Upper lobe of left lung (tissue), 6 donors: ENCODE data around the gene PCDH12. TPM values are rescaled to one million over a fixed set of nuclear protein-coding genes. Genes with fewer than 3 reads are reported as not detected.

Source experiments
- ATAC-seq, 2 donors: fragments of 200-7000 bp; cut with Tn5 transposase; one replicate each; pipeline ENCODE4 v1.9.1; 2022; ENCODE audit warnings: mild to moderate bottlenecking in 2 of 2, moderate library complexity in 2 of 2; ENCODE audit not compliant: low FRiP score in 2 of 2
- DNase-seq, 2 donors: peaks; one replicate each; pipeline ENCODE4 v3.0.0-alpha.2; 2019 to 2020
- H3K27ac ChIP-seq, 4 donors: fragments of 200-600 bp; sonication (generic); one replicate each; pipeline ENCODE4 v1.5.1; 2016 to 2019
- H3K27me3 ChIP-seq, 4 donors: fragments of 200-600 bp; sonication (generic); one replicate each; pipeline ENCODE4 v1.5.1; 2017 to 2019
- H3K36me3 ChIP-seq, 4 donors: fragments of 200-600 bp; sonication (generic); one replicate each; pipeline ENCODE4 v1.5.1; 2016 to 2019
- H3K4me1 ChIP-seq, 4 donors: fragments of 200-600 bp; sonication (generic); one replicate each; pipeline ENCODE4 v1.5.1; 2018 to 2019
- H3K4me3 ChIP-seq, 4 donors: fragments of 200-600 bp; sonication (generic); one replicate each; pipeline ENCODE4 v1.5.1; 2017 to 2019; ENCODE audit warnings: mild to moderate bottlenecking in 2 of 4, moderate library complexity in 1 of 4
- H3K9me3 ChIP-seq, 4 donors: fragments of 200-600 bp; sonication (generic); one replicate each; pipeline ENCODE4 v1.5.1; 2018 to 2019
- CTCF ChIP-seq, 6 experiments: fragments of 450-650 bp in 4 of 6; fragments of 200-600 bp in 2 of 6; sonication (generic) in 2 of 6; IDR thresholded peaks; one replicate each; pipeline ENCODE4 v1.5.1; 2016 to 2019; ENCODE audit warnings: antibody characterized with exemption in 6 of 6
- EP300 ChIP-seq, 4 donors: sonication (generic); formaldehyde crosslinking; IDR thresholded peaks; one replicate each; pipeline ENCODE4 v1.5.1; 2017; ENCODE audit warnings: antibody characterized with exemption in 4 of 4, control low read depth in 2 of 4
- POLR2A ChIP-seq, 4 donors: fragments of 450-650 bp; IDR thresholded peaks; one replicate each; pipeline ENCODE4 v1.5.1; 2016 to 2017; ENCODE audit warnings: antibody characterized with exemption in 4 of 4, mild to moderate bottlenecking in 2 of 4
- POLR2AphosphoS5 ChIP-seq, 2 donors: sonication (generic); formaldehyde crosslinking; IDR thresholded peaks; one replicate each; pipeline ENCODE4 v1.5.1; 2017; ENCODE audit warnings: antibody characterized with exemption in 2 of 2
- WGBS, 2 donors: methylation state at CpG; one replicate each; pipeline ENCODE4 v1.1.5; 2017 to 2018; 5-methylcytosine and 5-hydroxymethylcytosine counted together
- total RNA-seq, 6 donors: library from RNA; depleted of rRNA in 4 of 6; stranded (reverse); fragments of >200 nt in 4 of 6; gene quantifications; one replicate each; pipeline versions ENCODE4 v1.1.0 to v1.2.1, GENCODE V29; 2016 to 2021
- donor health status: DM: no; HTN: no; CAD: no; lungs with moderate emphysema.
- donor health status: DM: no; HTN: yes; CAD: no; lungs with severe emphysema.

PCDH12 gene
- total RNA-seq, 6 donors from 2014 or later = 2.1 to 26.0 (median 10.7) TPM

GRCh38 chr5:141968914-141969608 lies 11.1 kb upstream of the PCDH12 start, which contains the start of gene RNF14:
TSS of gene RNF14 (plus strand) at chr5:141969105. CDS start at chr5:141973589, 4,484 bp downstream.
- TF ChIP-seq POLR2A (IDR thresholded peaks at IDR 0.05) = peak in 3 of 4 donors; percentile 90 to 98 (median 93)
- no peak for TF ChIP-seq EP300 (IDR thresholded peaks at IDR 0.05)
- TF ChIP-seq CTCF (IDR thresholded peaks at IDR 0.05) = peak; percentile 97 to 99 (median 97)
- TF ChIP-seq POLR2AphosphoS5 (IDR thresholded peaks at IDR 0.05) = peak; percentile 91 to 96
- H3K9me3 ChIP-seq = no peaks in the 10 kb centered on the region
- peak within 1 kb of the TSS; percentile 94 to 99 (median 98) for H3K27ac ChIP-seq
- DNase-seq (peak; percentile 98), ATAC-seq (peak; percentile 100)
- H3K4me1 ChIP-seq = peaks cover 15 to 30% (median 20%) of the 10 kb centered on the region in 4 donors
- WGBS, 2 donors = 0% methylated on average over 7 to 23 of the region's 63 CpGs
- H3K36me3 ChIP-seq = peaks cover 0 to 17% (median 9%) of the 10 kb centered on the region in 4 donors
- no peaks in the 10 kb centered on the region for H3K27me3 ChIP-seq
- peak within 1 kb of the TSS; percentile 48 to 70 (median 58) for H3K4me3 ChIP-seq

GRCh38 chr5:141966963-141967333 lies 8.9 kb upstream of the PCDH12 start:
- Histone ChIP-seq H3K36me3 (peaks cover 0 to 1% (median 0%) of the 10 kb centered on the region in 4 donors), H3K27me3 (no peaks in the 10 kb centered on the region), H3K4me3 (no peak overlapping the region), H3K4me1 (peaks cover 15 to 30% (median 18%) of the 10 kb centered on the region in 4 donors), H3K27ac (no peak overlapping the region), H3K9me3 (no peaks in the 10 kb centered on the region)
- ATAC-seq (no peak), DNase-seq (no peak)
- TF ChIP-seq CTCF (IDR thresholded peaks at IDR 0.05) (no peak), POLR2AphosphoS5 (IDR thresholded peaks at IDR 0.05) (no peak), EP300 (IDR thresholded peaks at IDR 0.05) (no peak)
- 92 to 97% methylated on average over 2 of the region's 2 CpGs for WGBS, 2 donors

GRCh38 chr5:141966275-141966962 lies 8.4 kb upstream of the PCDH12 start:
- Histone ChIP-seq H3K9me3 (no peaks in the 10 kb centered on the region), H3K36me3 (no peaks in the 10 kb centered on the region), H3K27me3 (no peaks in the 10 kb centered on the region), H3K4me1 (peaks cover 15 to 30% (median 18%) of the 10 kb centered on the region in 4 donors), H3K4me3 (no peak overlapping the region), H3K27ac (no peak overlapping the region)
- DNase-seq (no peak), ATAC-seq (no peak)
- WGBS, 2 donors = 83 to 87% methylated on average over 4 of the region's 4 CpGs
- TF ChIP-seq EP300 (IDR thresholded peaks at IDR 0.05) (no peak), POLR2A (IDR thresholded peaks at IDR 0.05) (no peak), CTCF (IDR thresholded peaks at IDR 0.05) (no peak), POLR2AphosphoS5 (IDR thresholded peaks at IDR 0.05) (no peak)

GRCh38 chr5:141965071-141965470 lies 7.1 kb upstream of the PCDH12 start:
- H3K4me1 ChIP-seq = peaks cover 16 to 29% (median 19%) of the 10 kb centered on the region in 4 donors
- TF ChIP-seq POLR2AphosphoS5 (IDR thresholded peaks at IDR 0.05) (no peak), CTCF (IDR thresholded peaks at IDR 0.05) (no peak), EP300 (IDR thresholded peaks at IDR 0.05) (no peak), POLR2A (IDR thresholded peaks at IDR 0.05) (no peak)
- WGBS, 2 donors = 74 to 87% methylated on average over 7 of the region's 7 CpGs
- no peaks in the 10 kb centered on the region for H3K27me3 ChIP-seq
- H3K27ac ChIP-seq = no peak overlapping the region
- no peak for DNase-seq
- no peaks in the 10 kb centered on the region for H3K9me3 ChIP-seq
- no peak overlapping the region for H3K4me3 ChIP-seq
- no peaks in the 10 kb centered on the region for H3K36me3 ChIP-seq
- ATAC-seq = no peak
